HG02840 (cell line): ENCODE measurements around the gene AKR7A3.
"Not testable (repeated sequence)": the region's sequence is repeated elsewhere in the genome, so short reads cannot be mapped to it uniquely, and the experiment has no call there.

Experiments
- ATAC-seq: cut with Tn5 transposase; IDR thresholded peaks from one replicate; pipeline ENCODE4 v1.9.1; 2021; ENCODE audit warnings: mild to moderate bottlenecking, moderate library complexity, moderate number of reproducible peaks; ENCODE audit not compliant: unreplicated experiment, low FRiP score

Gene AKR7A3

DNA sequence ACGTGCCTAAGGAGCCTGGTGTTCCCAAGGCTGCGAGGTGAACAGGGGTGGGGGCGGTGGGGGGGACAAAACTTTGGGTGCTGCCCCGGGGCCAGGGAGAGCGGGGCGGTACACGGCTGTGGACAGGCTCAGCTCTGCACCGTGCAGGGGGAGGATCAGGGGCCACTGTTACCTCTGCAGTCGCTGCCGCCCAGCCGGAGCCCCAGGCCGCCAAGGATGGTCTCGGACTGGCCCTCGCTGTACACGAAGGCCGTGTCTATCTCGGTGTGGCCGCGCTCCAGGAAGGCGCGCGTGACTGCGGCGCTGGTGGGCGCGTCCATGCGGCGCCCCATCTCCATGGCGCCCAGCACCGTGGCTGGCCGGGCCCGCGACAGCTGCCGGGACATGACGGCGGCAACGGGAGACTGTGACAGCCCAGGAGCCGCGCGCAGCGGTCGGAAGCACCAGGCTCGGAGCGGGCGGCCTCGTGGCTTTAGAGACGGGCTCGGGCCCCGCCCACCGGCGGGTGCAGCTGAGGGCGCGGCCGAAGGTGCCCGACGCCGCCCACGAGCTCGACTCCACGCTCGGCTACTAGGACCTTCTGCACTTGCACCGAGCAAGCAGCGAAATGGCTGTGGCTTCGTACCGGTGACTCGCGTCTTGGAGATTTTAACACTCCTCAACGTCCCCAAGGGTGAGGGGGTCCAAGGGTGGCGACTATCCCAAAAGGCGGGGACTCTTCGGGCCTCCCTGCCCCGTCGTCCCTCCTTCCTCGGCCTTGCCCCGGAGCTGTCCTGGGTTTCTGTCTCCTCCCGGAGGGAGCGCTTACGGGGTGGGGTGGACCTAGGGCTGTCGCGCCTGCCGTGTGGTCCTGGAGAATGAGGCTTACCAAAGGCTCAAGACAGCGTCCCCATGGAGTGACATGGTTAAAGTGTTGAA, at the start of gene AKR7A3:
Gene AKR7A3 (minus strand): TSS at position 447 of the 918 bp plus-strand sequence. CDS start 61 bp downstream, at position 386.
- not testable (repeated sequence) for ATAC-seq

- ATAC-seq: no peak
These were observed 49.8 kb upstream of the AKR7A3 start for GRCh38 chr1:19338323-19338762.

- ATAC-seq: no peak
These were observed 48.7 kb upstream of the AKR7A3 start for GRCh38 chr1:19337289-19337688.

DNA sequence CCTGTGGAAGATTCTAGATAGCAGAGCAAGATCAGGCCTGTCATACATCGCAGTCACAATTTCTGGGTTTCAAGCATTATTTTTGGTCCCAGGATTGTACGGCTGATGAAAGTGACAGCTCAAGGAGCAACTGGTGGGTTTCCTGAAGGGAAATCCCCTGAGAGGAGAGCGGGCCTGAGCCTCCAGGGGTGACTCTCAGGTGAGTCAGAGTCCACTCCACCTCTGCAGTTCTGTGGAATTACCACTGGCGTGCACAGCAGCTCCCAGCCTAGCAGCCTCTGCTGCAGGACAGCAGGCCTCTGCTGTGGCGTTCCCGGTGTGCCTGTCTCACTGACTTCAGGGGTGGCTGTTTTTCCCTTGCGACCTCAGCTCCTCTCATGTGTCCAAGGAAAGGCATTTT, 48.0 kb upstream of the AKR7A3 start:
- no peak for ATAC-seq

- no peak for ATAC-seq
These were observed 45.2 kb upstream of the AKR7A3 start for GRCh38 chr1:19333587-19334354.

GRCh38 chr1:19332832-19333231, 44.3 kb upstream of the AKR7A3 start:
- no peak for ATAC-seq

- ATAC-seq: no peak
These were observed 42.8 kb upstream of the AKR7A3 start for GRCh38 chr1:19331262-19331878.

DNA sequence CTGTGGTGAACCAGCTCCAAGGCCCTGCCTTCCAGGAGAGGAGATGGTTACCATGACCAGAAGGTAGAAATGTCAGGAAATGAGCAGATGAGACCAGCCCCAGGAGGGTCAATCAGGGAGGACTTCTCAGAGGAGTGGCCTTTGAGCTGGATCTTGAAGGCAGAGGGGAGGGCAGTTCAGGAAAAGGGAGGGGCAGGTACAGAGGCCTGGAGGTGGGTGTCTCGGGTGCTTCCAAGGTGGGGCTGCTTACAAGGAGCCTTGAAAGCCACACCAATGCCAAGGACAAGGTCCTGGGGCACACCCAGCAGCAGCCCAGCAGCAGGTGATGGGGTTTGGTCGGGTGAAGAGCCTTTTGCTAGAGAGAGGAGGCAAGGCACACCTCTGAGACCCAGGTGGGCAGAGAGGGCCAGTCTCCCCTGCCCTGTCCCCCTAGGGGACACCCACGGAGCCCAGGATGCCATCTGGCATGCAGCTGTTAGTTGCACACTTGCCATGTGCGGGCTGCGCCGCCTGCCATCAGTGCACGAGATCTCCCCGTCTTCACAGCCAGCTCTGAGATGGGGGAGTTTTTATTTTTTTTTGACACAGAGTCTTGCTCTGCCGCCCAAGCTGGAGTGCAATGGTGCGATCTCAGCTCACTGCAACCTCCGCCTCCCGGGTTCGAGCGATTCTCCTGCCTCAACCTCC, 42.0 kb upstream of the AKR7A3 start:
- no peak for ATAC-seq

- no peak for ATAC-seq
These were observed 41.0 kb upstream of the AKR7A3 start for GRCh38 chr1:19329611-19330010.

- no peak for ATAC-seq
These were observed 40.6 kb upstream of the AKR7A3 start for GRCh38 chr1:19329188-19329587.

GRCh38 chr1:19328486-19328885, 39.9 kb upstream of the AKR7A3 start:
- no peak for ATAC-seq

DNA sequence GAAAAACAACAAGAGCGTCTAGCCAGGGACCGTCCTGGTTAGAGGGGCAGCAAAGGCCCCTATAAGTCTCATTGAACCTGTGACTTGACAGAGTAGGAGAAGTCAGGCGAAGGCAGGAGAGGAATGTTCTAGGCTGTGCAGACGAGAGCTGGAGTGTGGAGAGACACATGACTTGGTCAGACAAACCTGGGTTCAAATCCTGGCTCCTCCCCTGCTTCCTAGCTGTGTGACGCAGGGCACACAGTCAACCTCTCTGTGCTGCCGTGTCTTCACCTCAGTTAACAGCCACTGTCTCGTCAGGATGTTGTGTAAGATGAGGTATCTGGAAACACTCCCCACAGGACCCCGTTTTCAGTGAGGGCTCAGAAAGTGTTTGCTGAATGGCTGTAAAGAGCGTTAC, 39.2 kb upstream of the AKR7A3 start:
- ATAC-seq: no peak

- ATAC-seq: no peak
These were observed 38.7 kb upstream of the AKR7A3 start for GRCh38 chr1:19327301-19327700.

DNA sequence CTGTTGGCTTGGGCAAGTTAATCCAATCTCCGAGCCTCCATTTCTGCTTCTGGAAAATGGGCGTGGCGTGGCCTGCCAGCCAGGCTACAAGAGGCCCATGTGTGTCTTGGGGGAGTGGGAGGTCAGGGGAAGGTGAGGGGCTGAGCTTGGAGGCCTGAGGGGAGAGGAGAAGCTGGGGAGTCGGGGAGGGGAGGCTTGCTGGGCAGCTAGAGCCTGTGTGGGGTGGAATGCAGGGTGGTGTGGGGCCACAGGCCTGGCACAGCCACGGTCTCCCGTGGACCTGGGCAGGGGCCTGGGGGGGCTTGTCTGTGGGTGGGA, 38.1 kb upstream of the AKR7A3 start:
- ATAC-seq: no peak

- no peak for ATAC-seq
These were observed 37.6 kb upstream of the AKR7A3 start for GRCh38 chr1:19325958-19326747.

GRCh38 chr1:19325368-19325957, 36.9 kb upstream of the AKR7A3 start:
- no peak for ATAC-seq

DNA sequence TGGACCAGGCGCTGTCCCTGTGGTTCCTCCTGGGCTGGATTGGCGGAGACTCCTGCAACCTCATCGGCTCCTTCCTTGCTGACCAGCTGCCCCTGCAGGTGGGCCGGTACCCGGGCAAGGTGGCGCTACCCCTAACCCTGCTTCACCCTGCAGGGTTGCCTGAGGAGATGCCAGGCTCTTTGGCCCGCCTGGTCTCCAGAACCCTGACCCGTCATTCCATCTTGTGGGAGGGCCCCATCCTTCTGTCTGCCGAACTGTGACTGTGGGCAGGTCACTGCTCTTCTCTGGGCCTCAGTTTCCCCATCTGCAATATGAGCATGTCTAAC, 36.1 kb upstream of the AKR7A3 start:
- ATAC-seq: no peak

GRCh38 chr1:19323987-19324664, 35.6 kb upstream of the AKR7A3 start:
- ATAC-seq: no peak

DNA sequence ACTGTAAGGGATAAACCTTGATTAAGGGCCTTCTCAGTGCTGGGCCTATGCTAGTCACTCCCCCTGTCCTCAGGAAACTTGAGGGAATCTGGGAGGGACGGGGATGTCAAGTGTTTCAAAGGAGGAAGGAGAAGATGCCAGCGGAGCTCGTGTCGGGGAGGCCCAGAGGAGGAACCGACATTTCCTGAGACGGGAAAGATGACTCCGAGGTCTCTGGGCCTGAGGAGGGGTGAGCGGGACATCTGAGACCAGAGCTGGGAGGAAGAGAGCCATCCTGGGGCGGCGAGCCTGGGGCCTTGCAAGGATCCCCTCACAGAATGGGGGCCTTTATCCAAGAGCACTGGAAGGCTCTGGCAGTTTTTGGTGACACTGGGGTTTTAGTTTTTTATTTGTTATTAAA, 33.9 kb upstream of the AKR7A3 start:
- ATAC-seq: no peak
